Left kidney (tissue), 8 donors: ENCODE measurements around the gene WRNIP1. TPM values are rescaled to one million over a fixed set of nuclear protein-coding genes. Genes with fewer than 3 reads are reported as not detected.

Experiments used
- DNase-seq: peaks from one replicate; pipeline ENCODE4 v3.0.0-alpha.2; 2013
- long read RNA-seq, 8 donors: transcript quantifications; one replicate each; lab custom pipeline, GENCODE V29; 2026
- polyA plus RNA-seq: library from polyadenylated mRNA; unstranded; fragments of 120-200 nt; gene quantifications from one replicate; pipeline ENCODE4 v1.2.1, GENCODE V29; 2013; ENCODE audit not compliant: insufficient read length

Gene WRNIP1
- 51.9 TPM for polyA plus RNA-seq
- long read RNA-seq, donor 1, transcript WRNIP1-204 (7 exons, 2,670 nt), result major isoform, 12 of 22 reads
- long read RNA-seq, donor 1, partial matches to known transcripts, result 6 of 22 reads
- long read RNA-seq, donor 1, other reads (novel, unspliced or antisense), result 0 of 22 reads
- long read RNA-seq, donor 2, transcript WRNIP1-204 (7 exons, 2,670 nt), result major isoform, 14 of 15 reads
- long read RNA-seq, donor 2, partial matches to known transcripts, result 0 of 15 reads
- long read RNA-seq, donor 2, other reads (novel, unspliced or antisense), result 0 of 15 reads
- long read RNA-seq, donor 3, transcript WRNIP1-204 (7 exons, 2,670 nt), result major isoform, 5 of 7 reads
- long read RNA-seq, donor 3, partial matches to known transcripts, result 0 of 7 reads
- long read RNA-seq, donor 3, other reads (novel, unspliced or antisense), result 0 of 7 reads
- long read RNA-seq, donor 4, result 0 reads
- long read RNA-seq, donor 5, transcript WRNIP1-204 (7 exons, 2,670 nt), result major isoform, 14 of 18 reads
- long read RNA-seq, donor 5, partial matches to known transcripts, result 0 of 18 reads
- long read RNA-seq, donor 5, other reads (novel, unspliced or antisense), result 0 of 18 reads
- long read RNA-seq, donor 6, transcript WRNIP1-204 (7 exons, 2,670 nt), result major isoform, 20 of 31 reads
- long read RNA-seq, donor 6, partial matches to known transcripts, result 8 of 31 reads
- long read RNA-seq, donor 6, other reads (novel, unspliced or antisense), result 0 of 31 reads
- long read RNA-seq, donor 7, transcript WRNIP1-204 (7 exons, 2,670 nt), result major isoform, 28 of 30 reads
- long read RNA-seq, donor 7, partial matches to known transcripts, result 0 of 30 reads
- long read RNA-seq, donor 7, other reads (novel, unspliced or antisense), result 0 of 30 reads
- long read RNA-seq, donor 8, transcript WRNIP1-204 (7 exons, 2,670 nt), result major isoform, 10 of 23 reads
- long read RNA-seq, donor 8, partial matches to known transcripts, result 13 of 23 reads
- long read RNA-seq, donor 8, other reads (novel, unspliced or antisense), result 0 of 23 reads

DNA sequence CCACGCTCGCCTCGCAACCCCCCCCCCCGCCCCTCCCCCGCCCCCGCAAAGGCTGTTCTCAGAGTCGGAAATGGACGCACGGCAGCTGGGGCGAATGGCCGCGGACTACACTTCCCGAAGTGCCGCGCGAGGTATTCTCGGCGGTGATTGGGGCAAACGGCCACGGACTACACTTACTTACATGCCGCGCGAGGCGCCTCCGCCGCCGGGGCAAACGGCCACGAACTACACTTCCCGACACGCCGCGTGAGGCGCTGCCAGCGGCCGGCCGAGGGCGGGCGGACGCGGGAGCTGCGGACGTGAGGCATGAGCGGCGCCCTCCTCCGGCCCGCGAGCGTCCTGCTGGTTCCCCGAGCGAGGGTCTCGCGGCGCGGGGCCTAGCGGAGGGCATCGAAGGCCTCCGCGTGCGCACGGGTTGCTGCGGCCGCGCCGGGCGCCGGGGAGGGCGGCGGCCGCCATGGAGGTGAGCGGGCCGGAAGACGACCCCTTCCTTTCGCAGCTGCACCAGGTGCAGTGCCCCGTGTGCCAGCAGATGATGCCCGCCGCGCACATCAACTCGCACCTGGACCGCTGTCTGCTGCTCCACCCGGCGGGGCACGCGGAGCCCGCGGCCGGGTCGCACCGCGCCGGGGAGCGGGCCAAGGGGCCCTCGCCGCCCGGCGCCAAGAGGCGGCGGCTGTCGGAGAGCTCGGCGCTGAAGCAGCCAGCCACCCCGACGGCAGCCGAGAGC lies at the start of gene WRNIP1:
WRNIP1 (plus strand) TSS at position 228 of the 730 bp plus-strand sequence; CDS start at position 458, 230 bp downstream.
- DNase-seq, result peak; percentile 98

DNA sequence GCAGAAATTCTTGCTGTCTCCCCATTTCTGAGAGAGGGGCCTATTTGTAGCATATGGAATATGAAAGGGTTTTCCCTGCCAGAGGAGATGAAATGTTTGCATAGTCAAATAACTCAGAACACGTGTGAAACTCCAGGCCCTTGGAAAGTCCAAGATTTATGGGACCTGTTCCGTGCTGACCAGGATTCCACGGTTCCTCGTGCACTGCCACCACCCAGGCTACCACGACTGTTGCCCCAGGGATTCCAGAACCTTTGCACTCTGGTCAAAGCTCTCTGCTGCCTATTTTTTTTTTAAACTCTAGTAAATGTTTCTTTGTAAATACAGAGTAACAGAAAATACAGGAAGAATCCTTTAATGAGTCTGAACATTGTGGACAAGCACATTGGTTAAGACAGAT lies 49.5 kb upstream of the WRNIP1 start:
- DNase-seq, result no peak

DNA sequence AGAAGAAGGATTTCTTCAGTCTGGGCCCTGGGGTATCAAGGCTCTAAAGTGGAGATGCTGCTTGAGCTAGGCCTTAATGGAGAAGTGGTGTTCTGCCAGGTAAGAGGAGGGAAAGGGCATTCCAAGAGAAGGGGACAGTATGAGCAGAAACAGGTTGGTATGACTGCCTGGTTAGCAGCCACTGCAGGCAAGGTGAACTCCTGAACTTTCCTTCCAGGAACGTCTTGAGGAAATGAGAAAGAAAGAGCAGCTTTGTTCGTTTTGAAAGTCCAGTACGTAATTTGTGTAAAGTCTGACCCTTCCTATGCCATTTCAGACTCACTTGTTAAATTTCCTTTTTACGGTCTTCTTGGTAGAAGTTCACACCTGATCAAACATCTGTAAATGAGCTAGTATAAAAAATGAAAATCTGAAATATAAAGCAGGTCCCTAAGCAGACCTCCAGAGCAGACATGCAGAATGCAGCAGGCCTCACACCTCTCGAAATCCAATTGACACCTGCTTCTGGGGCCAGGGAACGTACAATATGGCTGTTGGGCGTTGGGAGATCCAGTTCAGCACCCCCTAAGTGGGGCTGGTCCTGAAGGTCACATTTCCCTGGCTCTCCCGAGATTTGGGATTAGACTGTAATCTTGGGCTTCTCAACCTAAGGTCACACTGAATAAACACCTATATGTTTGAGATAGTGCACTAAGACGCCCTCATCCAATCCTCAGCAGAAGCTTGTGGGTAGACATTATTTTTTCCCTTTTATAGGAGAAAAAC lies 48.1 kb upstream of the WRNIP1 start:
- DNase-seq, result no peak

DNA sequence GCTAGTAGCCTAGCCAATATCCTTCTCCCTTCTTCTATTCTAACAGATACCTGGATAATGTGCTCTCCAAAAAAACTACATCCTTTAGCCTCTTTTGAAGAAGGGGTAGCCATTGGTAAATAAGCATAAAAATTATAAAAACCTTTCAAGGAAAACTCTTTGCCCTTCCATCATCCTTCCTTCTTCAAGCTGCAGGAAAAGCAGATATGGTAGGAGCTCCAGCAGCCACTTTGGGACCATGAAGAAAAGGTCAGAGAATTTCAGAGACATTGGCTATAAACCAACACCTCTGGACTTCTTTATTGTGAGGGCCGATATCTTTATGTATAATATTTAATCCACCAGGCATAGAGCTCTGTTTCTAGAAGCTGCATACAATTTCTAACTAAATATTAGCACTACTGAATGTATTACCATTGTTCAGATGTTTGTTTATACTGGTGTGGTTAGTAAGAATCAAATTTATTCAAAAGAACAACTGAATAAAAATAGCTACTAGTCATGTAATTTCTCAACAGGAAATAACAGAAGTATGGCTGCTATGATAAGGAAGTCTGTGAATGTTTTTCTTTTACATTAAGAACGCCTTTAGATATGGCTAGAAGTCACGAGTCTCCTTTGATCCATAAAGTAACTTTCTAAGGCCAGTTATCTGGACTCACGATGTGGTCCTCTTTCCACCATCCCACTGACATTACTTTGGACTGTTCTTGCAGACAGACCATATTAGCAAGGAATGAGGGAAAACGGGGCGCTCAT lies 46.7 kb upstream of the WRNIP1 start:
- no peak for DNase-seq

DNA sequence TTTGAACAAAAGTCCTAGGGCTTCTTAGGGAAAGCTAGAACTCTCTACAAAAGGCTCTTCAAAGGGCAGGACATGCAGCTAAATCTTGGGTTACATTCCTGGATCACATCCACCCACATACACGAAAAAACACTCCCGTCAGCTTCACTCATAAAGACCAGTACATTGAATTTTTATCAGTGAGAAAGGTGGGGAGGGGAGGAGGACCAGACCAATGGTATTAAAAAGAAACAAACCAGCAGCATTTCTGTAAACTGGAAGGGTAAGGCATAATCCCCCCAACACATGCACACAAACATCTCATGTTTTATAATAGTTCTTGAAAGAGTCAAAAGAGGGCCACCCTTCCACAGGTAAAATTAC lies 46.1 kb upstream of the WRNIP1 start:
- DNase-seq, result no peak

DNA sequence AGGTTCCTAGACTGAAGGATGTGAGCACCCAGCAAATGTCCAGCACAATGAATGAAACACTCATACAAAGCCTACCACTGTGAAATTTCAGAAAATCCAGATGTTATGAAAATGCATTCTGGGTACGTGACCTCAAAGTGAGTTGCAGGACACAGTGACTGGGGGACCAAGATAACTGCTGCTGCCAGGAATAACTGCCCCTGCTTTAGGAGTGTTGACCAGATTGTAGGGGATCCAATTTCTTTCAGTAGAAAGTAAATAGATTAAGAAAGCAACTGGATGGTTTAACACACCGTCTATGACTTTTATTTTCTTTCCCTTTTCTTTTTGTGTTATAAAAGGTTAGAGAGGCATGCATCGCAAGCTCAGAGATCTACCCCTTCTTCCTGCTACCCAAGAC lies 44.0 kb upstream of the WRNIP1 start:
- no peak for DNase-seq

DNA sequence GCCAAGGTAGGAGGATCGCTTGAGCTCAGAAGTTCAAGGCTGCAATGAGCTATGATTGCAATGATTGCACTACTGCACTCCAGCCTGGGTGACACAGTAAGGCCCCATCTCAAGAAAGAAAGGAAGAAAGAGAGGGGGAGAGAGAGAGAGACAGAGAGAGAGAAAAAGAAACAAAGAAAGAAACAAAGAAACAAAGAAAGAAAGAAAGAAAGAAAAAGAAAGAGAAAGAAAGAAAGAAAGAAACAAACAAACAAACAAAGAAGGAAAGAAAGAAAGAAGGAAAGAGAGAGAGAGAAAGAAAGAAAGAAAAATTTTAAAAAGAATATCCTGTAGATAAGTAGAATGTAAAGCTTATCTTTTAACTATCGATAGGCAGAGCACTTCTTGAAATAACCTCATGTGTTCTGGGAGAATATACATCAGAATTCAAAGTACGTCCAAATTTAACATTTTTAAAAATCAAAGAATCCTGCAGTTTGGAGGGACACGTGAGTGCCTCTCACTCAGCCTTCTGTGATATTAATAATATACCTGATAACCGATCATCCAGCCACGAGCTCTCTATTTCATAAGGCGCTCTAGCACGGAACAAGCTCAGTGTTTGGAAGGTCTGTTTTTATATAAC lies 39.7 kb upstream of the WRNIP1 start:
- DNase-seq, result no peak

DNA sequence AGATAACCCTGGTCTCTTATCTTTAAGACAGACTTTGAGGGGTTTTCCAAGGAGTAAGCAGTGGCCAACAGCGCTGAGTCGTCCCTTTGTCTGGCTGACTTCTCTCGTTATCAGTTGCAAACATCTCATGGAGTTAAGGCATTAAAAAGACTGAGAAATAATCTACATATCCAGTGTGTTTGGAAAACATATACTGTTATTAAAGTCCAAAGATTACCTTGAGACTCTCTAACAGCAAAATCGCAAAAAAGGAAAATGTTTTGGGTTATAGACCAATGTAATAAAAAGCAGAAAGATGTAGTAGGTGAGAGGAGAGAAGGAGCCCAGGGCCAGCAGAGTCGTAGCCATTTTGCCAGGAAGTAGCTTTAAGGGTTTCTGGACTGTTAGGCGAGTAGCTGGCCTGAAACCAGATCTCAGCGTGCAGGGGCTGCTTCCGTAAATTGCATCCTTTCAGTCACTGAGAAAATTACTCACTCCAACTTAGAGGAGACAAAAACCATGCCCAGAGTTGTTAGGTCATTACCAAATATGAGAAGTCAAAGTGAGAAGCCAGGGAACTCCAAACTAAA lies 39.1 kb upstream of the WRNIP1 start:
- DNase-seq, result no peak

DNA sequence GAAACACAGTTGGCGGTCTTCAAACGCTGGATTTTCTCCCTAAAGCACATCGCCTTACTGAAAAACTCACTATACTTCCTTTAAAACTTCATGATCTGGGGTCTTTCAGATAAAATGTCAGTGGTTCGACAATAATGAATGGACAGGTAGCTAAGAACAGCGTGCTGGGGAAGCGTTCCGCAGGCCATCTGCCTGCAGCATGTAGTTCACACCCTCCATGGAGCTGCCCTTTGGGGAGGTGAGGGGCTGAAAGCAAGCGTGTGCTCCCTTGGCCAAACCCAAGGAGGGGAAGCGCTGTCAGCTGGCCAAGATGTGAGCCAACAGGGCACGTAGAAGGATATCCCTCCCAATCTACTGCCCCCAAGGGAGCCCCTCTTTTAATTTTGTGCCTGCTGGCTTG lies 35.3 kb upstream of the WRNIP1 start:
- DNase-seq, result no peak

DNA sequence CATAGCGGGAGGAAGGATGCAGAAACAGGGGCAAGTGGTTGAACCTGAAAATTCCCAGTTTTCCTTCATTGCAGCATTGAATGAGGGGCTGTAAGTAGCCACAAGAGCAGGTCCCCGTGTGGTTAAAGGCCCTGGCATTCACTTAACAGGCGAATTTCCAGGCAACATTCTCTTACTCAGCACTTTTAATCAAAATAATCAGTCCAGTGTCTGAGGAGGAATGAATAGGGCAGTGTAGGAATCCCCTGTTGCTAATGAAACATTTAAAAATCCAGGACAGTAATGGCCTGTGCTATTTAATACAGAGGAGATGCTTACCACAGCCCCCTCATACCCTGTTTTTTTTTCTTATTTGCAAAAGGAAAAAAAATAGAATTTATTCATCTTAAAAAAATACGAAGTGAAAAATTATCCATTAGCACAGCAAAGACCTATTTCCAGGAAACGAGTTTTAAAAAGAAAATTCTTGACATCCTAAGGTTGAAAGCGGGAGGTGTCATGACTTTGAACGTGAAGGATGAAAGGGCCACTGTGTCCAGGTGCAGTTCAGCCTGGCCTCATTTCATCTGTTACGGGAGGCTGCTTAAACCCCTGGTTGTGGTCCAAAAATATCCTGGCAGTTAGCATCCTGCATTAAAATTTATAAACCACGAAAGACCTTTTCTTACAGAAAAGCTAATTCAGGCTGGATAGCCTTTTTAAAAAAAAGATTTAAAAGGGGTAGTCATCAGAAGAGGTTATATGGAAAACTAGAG lies 34.7 kb upstream of the WRNIP1 start:
- no peak for DNase-seq

DNA sequence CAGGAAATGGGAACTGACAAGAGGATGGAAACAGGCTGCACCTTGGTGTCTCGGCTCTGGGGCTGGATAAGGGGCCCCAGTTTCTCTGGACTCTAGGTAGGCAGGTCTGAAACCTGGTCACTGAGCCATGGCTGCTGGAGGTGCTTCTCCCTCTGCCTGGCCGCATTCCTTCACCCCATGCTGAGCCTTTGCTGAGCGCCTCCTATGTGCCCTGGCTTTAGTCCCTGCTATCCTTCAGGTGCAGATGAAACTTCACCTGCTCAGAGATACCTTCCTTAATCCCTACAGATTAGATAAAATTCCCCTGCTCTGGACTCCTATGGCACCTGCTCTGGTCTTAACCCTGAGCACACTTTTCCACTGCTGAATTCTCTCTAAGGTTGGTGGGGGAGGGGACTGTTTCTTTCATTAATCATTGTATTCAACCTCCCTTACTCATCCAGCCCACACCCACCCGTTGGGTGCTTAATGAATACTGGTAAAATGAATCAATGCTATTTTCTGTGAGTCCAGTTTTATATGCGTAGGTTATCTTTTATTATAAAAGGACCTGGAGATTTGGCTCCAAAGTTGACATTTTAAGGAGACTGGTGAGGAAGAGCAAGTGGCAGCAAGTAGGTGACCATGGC lies 33.8 kb upstream of the WRNIP1 start:
- DNase-seq, result no peak

DNA sequence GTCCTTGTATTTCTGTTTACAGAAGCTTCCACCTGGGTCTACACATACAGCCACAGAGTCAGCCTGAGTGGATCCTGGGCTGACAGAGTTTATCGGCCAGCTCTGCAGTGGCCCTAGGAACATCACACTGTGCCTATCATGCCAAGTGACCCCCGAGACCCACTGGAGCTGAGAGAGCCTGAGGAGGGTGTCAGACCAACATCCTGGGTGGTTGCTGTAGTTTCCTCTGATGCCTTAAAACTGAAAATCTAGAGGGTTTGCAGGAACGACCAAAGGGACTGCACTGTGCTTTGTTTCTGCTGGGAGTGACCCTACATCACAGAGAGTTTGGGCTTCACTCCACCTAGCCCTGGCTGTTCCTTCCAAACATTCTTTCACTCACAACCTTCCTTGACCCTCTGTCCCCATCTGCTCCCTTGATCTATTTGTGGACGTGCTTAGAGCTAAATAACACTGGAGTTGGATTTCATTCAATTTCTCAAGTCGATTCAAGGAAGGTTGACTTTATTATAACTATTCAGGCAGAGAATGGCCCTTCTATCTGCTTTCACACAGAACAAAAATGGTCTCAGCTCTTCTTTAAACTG lies 32.6 kb upstream of the WRNIP1 start:
- no peak for DNase-seq

DNA sequence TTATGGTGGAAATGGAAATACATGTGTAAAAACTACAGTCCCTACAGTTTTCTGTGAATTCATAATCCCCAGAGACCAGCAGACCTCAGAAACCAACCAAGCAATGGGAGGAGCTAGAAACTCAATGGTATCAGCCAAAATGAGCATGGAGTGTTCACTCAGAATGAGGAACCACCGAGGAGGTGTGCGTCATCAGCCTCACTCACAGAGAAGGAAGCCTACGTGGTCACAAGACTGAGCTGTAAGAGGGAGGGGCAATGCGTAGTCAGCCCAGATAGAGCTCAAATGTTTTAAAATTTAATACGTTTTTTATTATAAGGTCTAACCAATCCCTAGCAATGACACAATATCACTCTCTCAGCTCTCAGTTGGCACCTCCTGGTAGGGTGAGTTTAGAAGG lies 31.9 kb upstream of the WRNIP1 start:
- DNase-seq, result no peak

DNA sequence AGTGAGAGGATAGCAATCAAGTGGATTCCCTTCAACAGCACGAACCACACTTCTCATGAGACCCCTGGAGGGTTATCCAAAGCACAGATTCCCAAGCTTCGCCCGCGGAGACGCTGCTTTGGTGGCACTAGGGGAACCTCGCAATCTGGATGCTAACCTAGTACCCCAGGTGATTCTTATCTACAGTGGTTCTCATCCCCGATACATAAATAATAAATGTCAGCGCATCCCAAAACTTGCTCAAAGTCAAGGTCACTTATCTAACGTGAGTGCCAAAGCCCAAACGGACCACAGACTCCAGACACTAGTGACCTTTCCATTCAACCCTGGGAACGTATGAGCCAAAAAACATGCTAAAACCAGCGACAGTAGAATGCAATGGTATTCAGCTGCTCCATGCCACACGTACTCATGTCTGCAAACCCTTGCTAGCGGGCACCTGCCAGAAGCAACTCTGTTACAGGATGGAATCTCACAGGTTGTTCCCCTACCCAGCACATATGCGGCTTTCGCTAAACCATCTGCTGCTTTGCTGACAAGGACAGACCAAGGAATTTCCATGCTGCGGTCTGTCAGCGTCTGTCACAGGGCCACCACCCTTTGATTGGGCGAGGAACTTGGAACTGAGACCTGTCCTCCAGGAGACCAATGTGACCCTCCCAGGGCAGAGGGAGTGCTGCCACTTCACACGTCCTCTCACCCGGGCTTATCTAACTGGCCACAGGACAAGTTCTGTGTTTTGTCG lies 31.3 kb upstream of the WRNIP1 start:
- no peak for DNase-seq

DNA sequence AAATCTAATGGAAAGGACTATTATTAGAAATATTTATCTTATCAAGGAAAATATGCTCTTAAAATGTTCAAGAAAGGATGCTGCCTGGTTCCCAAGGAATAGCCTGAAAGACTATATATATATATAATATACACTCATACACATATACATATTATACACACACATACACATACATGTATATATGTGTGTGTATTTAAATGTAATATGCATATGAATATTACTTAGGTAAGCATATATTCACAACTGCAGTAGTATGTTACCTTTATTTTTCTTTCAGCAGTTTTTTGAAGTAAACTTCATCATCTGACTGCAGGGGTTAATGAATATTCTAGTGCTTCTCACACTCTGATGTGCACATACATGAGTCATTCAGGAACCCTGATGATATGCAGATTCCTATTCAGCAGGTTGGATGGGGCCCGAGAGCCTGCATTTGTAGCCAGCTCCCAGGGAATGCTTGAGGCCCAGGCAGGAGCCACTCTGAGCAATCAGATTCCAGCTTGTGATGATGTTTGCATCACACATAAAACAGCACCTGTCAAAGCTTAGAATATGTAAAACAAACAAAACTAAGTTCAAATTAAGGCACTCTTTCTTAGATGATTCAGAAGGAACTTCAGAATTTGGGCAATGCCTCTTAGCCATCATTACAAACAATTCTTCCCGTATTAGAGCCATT lies 30.6 kb upstream of the WRNIP1 start:
- no peak for DNase-seq

DNA sequence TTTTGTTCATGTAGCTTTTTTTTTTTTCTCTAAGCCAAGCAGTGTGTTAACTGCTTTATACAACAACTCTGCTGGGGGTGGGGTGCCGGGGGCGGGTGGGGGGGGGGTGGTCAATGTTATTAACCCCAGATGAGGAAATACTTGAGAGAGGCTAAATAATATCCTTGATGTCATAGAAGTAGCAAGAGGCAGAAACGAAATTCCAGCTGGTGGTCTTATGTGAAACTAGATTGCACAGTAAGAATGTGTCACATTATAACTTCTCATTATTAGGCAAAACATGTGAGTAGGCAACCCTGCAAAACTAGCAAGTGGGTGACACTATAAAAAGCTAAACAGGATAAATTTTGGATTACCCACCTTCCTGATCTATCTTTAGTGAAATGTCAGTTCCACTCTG lies 27.3 kb upstream of the WRNIP1 start:
- no peak for DNase-seq
